ENCODE data around the gene TACR1.

DNA sequence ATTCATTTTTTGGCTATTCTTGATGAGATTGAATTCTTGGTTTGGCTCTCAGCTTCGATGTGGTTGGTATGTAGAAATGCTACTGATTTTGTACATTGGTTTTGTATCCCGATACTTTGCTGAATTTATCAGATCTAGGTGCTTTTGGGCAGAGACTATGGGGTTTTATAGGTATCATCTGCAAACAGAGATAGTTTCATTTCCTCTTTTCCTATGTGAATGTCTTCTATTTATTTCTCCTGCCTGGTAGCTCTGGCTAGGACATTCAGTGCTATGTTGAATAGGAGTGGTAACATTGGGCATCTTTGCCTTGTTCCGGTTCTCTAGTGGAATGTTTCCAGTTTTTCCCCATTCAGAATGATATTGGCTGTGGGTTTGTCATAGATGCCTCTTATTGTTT lies 5.5 kb upstream of the TACR1 start:
- TF ChIP-seq, protein P1, sequence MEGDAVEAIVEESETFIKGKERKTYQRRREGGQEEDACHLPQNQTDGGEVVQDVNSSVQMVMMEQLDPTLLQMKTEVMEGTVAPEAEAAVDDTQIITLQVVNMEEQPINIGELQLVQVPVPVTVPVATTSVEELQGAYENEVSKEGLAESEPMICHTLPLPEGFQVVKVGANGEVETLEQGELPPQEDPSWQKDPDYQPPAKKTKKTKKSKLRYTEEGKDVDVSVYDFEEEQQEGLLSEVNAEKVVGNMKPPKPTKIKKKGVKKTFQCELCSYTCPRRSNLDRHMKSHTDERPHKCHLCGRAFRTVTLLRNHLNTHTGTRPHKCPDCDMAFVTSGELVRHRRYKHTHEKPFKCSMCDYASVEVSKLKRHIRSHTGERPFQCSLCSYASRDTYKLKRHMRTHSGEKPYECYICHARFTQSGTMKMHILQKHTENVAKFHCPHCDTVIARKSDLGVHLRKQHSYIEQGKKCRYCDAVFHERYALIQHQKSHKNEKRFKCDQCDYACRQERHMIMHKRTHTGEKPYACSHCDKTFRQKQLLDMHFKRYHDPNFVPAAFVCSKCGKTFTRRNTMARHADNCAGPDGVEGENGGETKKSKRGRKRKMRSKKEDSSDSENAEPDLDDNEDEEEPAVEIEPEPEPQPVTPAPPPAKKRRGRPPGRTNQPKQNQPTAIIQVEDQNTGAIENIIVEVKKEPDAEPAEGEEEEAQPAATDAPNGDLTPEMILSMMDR (IDR thresholded peaks at IDR 0.05), result no peak
- no peak for TF ChIP-seq POLR2A (IDR thresholded peaks at IDR 0.05)

All from esophagus squamous epithelium (tissue), 4 donors.